ENCODE results near the gene ERGIC1.

- TF ChIP-seq, protein P1, sequence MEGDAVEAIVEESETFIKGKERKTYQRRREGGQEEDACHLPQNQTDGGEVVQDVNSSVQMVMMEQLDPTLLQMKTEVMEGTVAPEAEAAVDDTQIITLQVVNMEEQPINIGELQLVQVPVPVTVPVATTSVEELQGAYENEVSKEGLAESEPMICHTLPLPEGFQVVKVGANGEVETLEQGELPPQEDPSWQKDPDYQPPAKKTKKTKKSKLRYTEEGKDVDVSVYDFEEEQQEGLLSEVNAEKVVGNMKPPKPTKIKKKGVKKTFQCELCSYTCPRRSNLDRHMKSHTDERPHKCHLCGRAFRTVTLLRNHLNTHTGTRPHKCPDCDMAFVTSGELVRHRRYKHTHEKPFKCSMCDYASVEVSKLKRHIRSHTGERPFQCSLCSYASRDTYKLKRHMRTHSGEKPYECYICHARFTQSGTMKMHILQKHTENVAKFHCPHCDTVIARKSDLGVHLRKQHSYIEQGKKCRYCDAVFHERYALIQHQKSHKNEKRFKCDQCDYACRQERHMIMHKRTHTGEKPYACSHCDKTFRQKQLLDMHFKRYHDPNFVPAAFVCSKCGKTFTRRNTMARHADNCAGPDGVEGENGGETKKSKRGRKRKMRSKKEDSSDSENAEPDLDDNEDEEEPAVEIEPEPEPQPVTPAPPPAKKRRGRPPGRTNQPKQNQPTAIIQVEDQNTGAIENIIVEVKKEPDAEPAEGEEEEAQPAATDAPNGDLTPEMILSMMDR (IDR thresholded peaks at IDR 0.05): no peak
- no peak for TF ChIP-seq POLR2A (IDR thresholded peaks at IDR 0.05)
These were observed 147.9 kb downstream of the ERGIC1 start for GRCh38 chr5:172981931-172982330.

Measured in esophagus squamous epithelium (tissue), 4 donors.